22Rv1 (cell line): ENCODE measurements around the gene FDX2.

Experiments
- H3K27ac ChIP-seq: fragments of 450-650 bp; 2 replicates; pipeline ENCODE4 v1.5.1; 2017
- ZFX ChIP-seq: fragments of 450-650 bp; IDR thresholded peaks from 2 replicates; pipeline ENCODE4 v1.6.1; 2017; ENCODE audit warnings: antibody characterized with exemption, borderline replicate concordance
- TF ChIP-seq, protein P1 (sequence below): fragments of 450-650 bp; IDR thresholded peaks from 2 replicates; pipeline ENCODE4 v1.5.1; 2017; ENCODE audit warnings: mild to moderate bottlenecking

Gene FDX2

GRCh38 chr19:10271543-10272086 is 44.2 kb downstream of the FDX2 start:
- H3K27ac ChIP-seq = no peak overlapping the region
- TF ChIP-seq, protein P1, sequence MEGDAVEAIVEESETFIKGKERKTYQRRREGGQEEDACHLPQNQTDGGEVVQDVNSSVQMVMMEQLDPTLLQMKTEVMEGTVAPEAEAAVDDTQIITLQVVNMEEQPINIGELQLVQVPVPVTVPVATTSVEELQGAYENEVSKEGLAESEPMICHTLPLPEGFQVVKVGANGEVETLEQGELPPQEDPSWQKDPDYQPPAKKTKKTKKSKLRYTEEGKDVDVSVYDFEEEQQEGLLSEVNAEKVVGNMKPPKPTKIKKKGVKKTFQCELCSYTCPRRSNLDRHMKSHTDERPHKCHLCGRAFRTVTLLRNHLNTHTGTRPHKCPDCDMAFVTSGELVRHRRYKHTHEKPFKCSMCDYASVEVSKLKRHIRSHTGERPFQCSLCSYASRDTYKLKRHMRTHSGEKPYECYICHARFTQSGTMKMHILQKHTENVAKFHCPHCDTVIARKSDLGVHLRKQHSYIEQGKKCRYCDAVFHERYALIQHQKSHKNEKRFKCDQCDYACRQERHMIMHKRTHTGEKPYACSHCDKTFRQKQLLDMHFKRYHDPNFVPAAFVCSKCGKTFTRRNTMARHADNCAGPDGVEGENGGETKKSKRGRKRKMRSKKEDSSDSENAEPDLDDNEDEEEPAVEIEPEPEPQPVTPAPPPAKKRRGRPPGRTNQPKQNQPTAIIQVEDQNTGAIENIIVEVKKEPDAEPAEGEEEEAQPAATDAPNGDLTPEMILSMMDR = no peak
- TF ChIP-seq ZFX = no peak

- H3K27ac ChIP-seq = no peak within 1 kb of the TSS
- TF ChIP-seq ZFX = no peak
- TF ChIP-seq, protein P1 = no peak
Observed at GRCh38 chr19:10270616-10271394, 45.0 kb downstream of the FDX2 start, which contains the start of gene ICAM1. ICAM1 (plus strand) TSS chr19:10271120; CDS start chr19:10271160, 40 bp downstream.

- TF ChIP-seq, protein P1 = no peak
- no peak for TF ChIP-seq ZFX
- no peak overlapping the region for H3K27ac ChIP-seq
Observed at GRCh38 chr19:10270180-10270615, 45.6 kb downstream of the FDX2 start.

GRCh38 chr19:10269333-10270179 is 46.3 kb downstream of the FDX2 start:
- TF ChIP-seq, protein P1 = peak; percentile 97
- no peak for TF ChIP-seq ZFX
- H3K27ac ChIP-seq = no peak overlapping the region

GRCh38 chr19:10268071-10268470 is 47.7 kb downstream of the FDX2 start:
- TF ChIP-seq, protein P1 = no peak
- no peak for TF ChIP-seq ZFX
- no peak overlapping the region for H3K27ac ChIP-seq

GRCh38 chr19:10266706-10267105 is 49.1 kb downstream of the FDX2 start:
- H3K27ac ChIP-seq = no peak overlapping the region
- TF ChIP-seq, protein P1 = no peak
- no peak for TF ChIP-seq ZFX
